ENCODE data around the gene HSD3B2. TPM values are rescaled to one million over a fixed set of nuclear protein-coding genes. Genes with fewer than 3 reads are reported as not detected.

Gene HSD3B2
- total RNA-seq, 2 donors from 2014 or later = not detected

GRCh38 chr1:119409731-119410130 is 5.2 kb upstream of the HSD3B2 start:
- intact Hi-C loops (cut with DNase I) = no loop called here
- ATAC-seq = no peak
- H3K36me3 ChIP-seq (replicated peaks in 1 of 2; ENCODE audit: insufficient read depth in 1 of 2, low read depth in 2 of 2) = no peaks in the 10 kb centered on the region
- TF ChIP-seq POLR2A (IDR thresholded peaks at IDR 0.05) (no peak), CTCF (IDR thresholded peaks at IDR 0.05) (no peak)
- no peak overlapping the region for H3K4me3 ChIP-seq
- no peaks in the 10 kb centered on the region for H3K4me1 ChIP-seq
- no peaks in the 10 kb centered on the region for H3K9me3 ChIP-seq
- no peak overlapping the region for H3K27ac ChIP-seq
- H3K27me3 ChIP-seq = no peaks in the 10 kb centered on the region
- DNase-seq = no peak

- intact Hi-C loops (cut with DNase I) = no loop called here
- Histone ChIP-seq H3K27ac (no peak overlapping the region), H3K9me3 (no peaks in the 10 kb centered on the region), H3K36me3 (replicated peaks in 1 of 2; ENCODE audit: insufficient read depth in 1 of 2, low read depth in 2 of 2) (no peaks in the 10 kb centered on the region), H3K4me3 (no peak overlapping the region), H3K4me1 (no peaks in the 10 kb centered on the region), H3K27me3 (no peaks in the 10 kb centered on the region)
- DNase-seq (no peak), ATAC-seq (no peak)
- TF ChIP-seq CTCF (IDR thresholded peaks at IDR 0.05) (no peak), POLR2A (IDR thresholded peaks at IDR 0.05) (no peak)
- 72 to 92% methylated on average over 3 of the region's 3 CpGs for WGBS, 2 donors
Observed at GRCh38 chr1:119410961-119411360, 4.0 kb upstream of the HSD3B2 start.

GRCh38 chr1:119416006-119416640 is 1.2 kb downstream of the HSD3B2 start:
- H3K9me3 ChIP-seq = no peaks in the 10 kb centered on the region
- WGBS, 2 donors = 63 to 69% methylated on average over 3 of the region's 3 CpGs
- no peak overlapping the region for H3K27ac ChIP-seq
- TF ChIP-seq CTCF (IDR thresholded peaks at IDR 0.05) = no peak
- no peak for TF ChIP-seq POLR2A (IDR thresholded peaks at IDR 0.05)
- intact Hi-C loops (cut with DNase I) = no loop called here
- ATAC-seq (no peak), DNase-seq (no peak)
- no peaks in the 10 kb centered on the region for H3K4me1 ChIP-seq
- H3K27me3 ChIP-seq = no peaks in the 10 kb centered on the region
- H3K36me3 ChIP-seq (replicated peaks in 1 of 2; ENCODE audit: insufficient read depth in 1 of 2, low read depth in 2 of 2) = no peaks in the 10 kb centered on the region
- H3K4me3 ChIP-seq = no peak overlapping the region

GRCh38 chr1:119419109-119419508 is 4.2 kb downstream of the HSD3B2 start:
- Histone ChIP-seq H3K9me3 (no peaks in the 10 kb centered on the region), H3K27ac (no peak overlapping the region), H3K36me3 (replicated peaks in 1 of 2; ENCODE audit: insufficient read depth in 1 of 2, low read depth in 2 of 2) (no peaks in the 10 kb centered on the region), H3K4me1 (no peaks in the 10 kb centered on the region), H3K4me3 (no peak overlapping the region), H3K27me3 (no peaks in the 10 kb centered on the region)
- ATAC-seq = no peak
- 83 to 85% methylated on average over 5 of the region's 5 CpGs for WGBS, 2 donors
- intact Hi-C loops (cut with DNase I) = no loop called here
- TF ChIP-seq CTCF (IDR thresholded peaks at IDR 0.05) = no peak
- TF ChIP-seq POLR2A (IDR thresholded peaks at IDR 0.05) = no peak
- no peak for DNase-seq

GRCh38 chr1:119420638-119421037 is 5.7 kb downstream of the HSD3B2 start:
- no peaks in the 10 kb centered on the region for H3K9me3 ChIP-seq
- intact Hi-C loops (cut with DNase I) = no loop called here
- no peaks in the 10 kb centered on the region for H3K4me1 ChIP-seq
- DNase-seq (no peak), ATAC-seq (no peak)
- H3K4me3 ChIP-seq = no peak overlapping the region
- H3K27me3 ChIP-seq = no peaks in the 10 kb centered on the region
- H3K27ac ChIP-seq = no peak overlapping the region
- TF ChIP-seq POLR2A (IDR thresholded peaks at IDR 0.05) = no peak
- no peak for TF ChIP-seq CTCF (IDR thresholded peaks at IDR 0.05)
- H3K36me3 ChIP-seq (replicated peaks in 1 of 2; ENCODE audit: insufficient read depth in 1 of 2, low read depth in 2 of 2) = no peaks in the 10 kb centered on the region
